ENCODE measurements around the gene MAPK8IP2. TPM values are rescaled to one million over a fixed set of nuclear protein-coding genes. Genes with fewer than 3 reads are reported as not detected.

The MAPK8IP2 gene
- total and polyA plus RNA-seq, 7 donors: 0.12 to 0.34 (median 0.16) TPM

DNA sequence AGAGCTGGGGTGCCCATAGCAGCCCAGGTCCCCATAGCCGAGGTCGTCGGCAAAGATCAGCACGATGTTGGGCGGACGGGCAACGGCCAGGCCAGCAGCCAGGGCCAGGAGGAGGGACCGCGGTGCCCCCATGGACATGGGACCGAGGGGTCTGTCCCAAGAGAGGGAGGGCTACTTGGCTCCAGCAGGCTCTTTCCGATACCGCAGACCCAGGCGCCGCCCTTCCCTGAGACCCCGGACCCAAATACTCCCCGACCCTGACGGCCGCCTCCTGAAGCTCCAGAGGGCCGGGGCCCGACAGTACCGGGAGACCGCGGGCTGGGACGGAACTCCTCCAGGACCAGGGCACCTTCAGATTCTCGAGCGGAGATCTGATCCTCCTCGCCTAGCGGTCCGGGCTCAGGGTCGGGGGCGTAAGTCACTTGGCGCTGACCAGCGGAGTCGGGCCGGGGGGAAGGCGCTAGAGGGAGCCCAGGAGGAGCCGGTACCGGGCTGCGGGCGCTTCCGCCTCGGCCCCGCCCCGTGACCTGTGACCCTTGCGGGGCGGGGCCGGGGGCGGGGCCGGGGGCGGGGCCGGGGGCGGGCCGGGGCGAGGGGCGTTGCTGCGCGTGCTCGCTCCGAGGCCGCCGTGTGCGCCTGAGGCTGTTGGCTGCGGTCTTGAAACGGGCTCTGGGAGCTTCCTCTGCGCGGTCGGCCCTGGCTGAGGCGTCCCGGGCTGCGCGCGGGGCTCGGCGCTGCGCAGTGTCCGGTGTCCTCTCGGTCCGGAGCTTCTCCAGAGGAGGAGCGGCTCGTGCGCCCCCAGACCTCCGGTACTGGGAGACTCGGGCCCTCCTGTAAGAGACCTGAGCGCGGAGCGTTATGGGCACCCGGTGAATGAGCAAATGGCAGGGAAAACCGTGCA is 27.3 kb downstream of the MAPK8IP2 start, which contains the start of gene ARSA:
Gene ARSA, minus strand, starts transcription at position 511 of the 901 bp plus-strand sequence. Its CDS starts 373 bp downstream, at position 138.
- 0 to 3% (median 2%) methylated on average over 49 to 87 of the region's 88 CpGs for WGBS, 3 donors
- Histone ChIP-seq H3K4me3 (peak within 1 kb of the TSS; percentile 91), H3K36me3 (ENCODE audit: insufficient read depth in 1 of 2, low read depth in 1 of 2) (peaks cover 0 to 17% of the 10 kb centered on the region in 2 donors), H3K4me1 (peaks cover 6% of the 10 kb centered on the region), H3K27me3 (ENCODE audit: insufficient read depth in 3 of 3, low read length in 2 of 3) (no peaks in the 10 kb centered on the region), H3K9me3 (no peaks in the 10 kb centered on the region), H3K27ac (peak within 1 kb of the TSS; percentile 80)
- TF ChIP-seq, protein P1, sequence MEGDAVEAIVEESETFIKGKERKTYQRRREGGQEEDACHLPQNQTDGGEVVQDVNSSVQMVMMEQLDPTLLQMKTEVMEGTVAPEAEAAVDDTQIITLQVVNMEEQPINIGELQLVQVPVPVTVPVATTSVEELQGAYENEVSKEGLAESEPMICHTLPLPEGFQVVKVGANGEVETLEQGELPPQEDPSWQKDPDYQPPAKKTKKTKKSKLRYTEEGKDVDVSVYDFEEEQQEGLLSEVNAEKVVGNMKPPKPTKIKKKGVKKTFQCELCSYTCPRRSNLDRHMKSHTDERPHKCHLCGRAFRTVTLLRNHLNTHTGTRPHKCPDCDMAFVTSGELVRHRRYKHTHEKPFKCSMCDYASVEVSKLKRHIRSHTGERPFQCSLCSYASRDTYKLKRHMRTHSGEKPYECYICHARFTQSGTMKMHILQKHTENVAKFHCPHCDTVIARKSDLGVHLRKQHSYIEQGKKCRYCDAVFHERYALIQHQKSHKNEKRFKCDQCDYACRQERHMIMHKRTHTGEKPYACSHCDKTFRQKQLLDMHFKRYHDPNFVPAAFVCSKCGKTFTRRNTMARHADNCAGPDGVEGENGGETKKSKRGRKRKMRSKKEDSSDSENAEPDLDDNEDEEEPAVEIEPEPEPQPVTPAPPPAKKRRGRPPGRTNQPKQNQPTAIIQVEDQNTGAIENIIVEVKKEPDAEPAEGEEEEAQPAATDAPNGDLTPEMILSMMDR (IDR thresholded peaks at IDR 0.05): peak; percentile 34
- ATAC-seq (peak; percentile 91 to 95 (median 94)), DNase-seq (peak; percentile 89 to 93)
- intact Hi-C loops (cut with DNase I): loop anchor here in 1 of 2 donors (5.0 kb wide), 1 partner anchor 74 kb away; no protein-coding TSS in a partner anchor

DNA sequence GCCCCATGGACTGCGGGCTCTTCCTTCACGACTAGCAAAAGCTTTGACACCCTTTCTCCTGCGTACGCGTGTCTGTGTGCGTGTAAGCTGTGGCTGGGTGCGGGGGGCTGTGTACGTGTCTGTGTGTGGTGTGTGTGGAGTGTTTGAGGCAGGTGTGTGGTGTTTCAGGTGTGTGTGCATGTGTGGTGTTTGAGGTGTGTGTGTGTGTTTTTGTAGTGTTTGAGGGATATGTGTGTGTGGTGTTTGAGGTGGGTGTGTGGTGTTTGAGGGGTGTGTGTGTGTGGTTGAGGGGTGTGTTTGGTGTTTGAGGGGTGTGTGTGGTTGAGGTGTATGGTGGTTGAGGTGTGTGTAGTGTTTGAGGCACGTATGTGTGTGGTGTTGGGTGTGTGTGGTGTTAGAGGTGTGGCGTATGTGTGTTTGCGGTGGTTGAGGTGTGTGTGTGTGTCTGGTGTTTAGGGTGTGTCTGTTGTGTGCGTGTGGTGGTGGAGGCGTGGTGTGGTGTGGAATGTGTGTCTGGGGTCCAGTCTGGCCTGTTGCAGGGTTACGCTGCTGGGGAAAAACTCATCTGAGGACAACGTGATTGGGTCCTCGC is 28.0 kb downstream of the MAPK8IP2 start:
- WGBS, 3 donors: 31% methylated on average over 16 of the region's 16 CpGs
- Histone ChIP-seq H3K4me3 (peak overlapping the region; percentile 91), H3K9me3 (no peaks in the 10 kb centered on the region), H3K27ac (peak overlapping the region; percentile 80), H3K36me3 (ENCODE audit: insufficient read depth in 1 of 2, low read depth in 1 of 2) (peaks cover 0 to 17% of the 10 kb centered on the region in 2 donors), H3K27me3 (ENCODE audit: insufficient read depth in 3 of 3, low read length in 2 of 3) (no peaks in the 10 kb centered on the region), H3K4me1 (peaks cover 6% of the 10 kb centered on the region)
- TF ChIP-seq, protein P1 (IDR thresholded peaks at IDR 0.05): no peak
- ATAC-seq (peak in 1 of 4 donors; percentile 2), DNase-seq (no peak)
- intact Hi-C loops (cut with DNase I): loop anchor here in 1 of 2 donors (5.0 kb wide), 1 partner anchor 74 kb away; no protein-coding TSS in a partner anchor

DNA sequence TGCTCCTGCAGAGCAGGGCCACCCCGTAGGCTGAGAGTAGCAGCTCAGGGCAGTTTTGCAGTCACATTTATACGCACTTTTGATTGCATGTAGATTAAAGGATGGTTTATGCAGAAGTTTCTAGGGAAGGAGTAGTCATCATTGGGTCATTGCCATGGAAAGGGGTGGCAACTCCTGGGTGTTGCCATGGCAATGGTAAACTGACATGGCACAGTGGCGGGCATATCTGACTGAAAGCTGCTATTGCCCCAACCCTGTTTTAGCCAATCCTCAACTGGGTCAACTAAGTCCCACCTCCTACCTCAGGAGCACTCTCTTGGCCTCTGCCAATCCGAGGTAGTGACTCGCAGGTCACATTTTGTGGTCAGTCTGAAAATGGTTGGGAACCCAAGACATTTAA is 29.8 kb downstream of the MAPK8IP2 start:
- WGBS, 3 donors: 82 to 90% (median 87%) methylated on average over 5 of the region's 5 CpGs

DNA sequence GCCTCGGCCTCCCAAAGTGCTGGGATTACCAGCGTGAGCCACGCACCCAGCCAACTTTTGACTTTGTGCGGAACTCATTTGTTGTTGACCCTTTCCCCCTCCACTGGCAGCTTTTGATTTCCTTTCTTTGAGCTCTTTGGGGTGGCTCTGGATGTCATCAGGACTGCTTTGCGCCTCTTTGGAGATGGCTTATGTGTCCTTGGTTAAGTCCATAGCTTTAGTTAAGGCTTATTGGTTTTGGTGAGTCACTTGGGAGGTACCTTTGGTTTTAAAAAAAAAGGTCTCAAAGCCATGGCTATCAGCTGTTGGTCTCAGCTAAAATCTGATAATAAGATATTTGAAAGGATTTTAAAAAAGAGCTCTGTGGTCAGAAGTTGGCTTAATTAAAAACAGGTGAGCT is 32.5 kb downstream of the MAPK8IP2 start:
- no peak overlapping the region for H3K4me3 ChIP-seq
- WGBS, 3 donors: 69 to 93% (median 88%) methylated on average over 5 of the region's 5 CpGs
- TF ChIP-seq, protein P1 (IDR thresholded peaks at IDR 0.05): no peak
- intact Hi-C loops (cut with DNase I): no loop called here
- no peak overlapping the region for H3K27ac ChIP-seq
- H3K27me3 ChIP-seq (ENCODE audit: insufficient read depth in 3 of 3, low read length in 2 of 3): no peaks in the 10 kb centered on the region
- no peaks in the 10 kb centered on the region for H3K36me3 ChIP-seq (ENCODE audit: insufficient read depth in 1 of 2, low read depth in 1 of 2)
- H3K4me1 ChIP-seq: no peaks in the 10 kb centered on the region
- DNase-seq: no peak
- ATAC-seq: no peak
- no peaks in the 10 kb centered on the region for H3K9me3 ChIP-seq

More for the DNA sequence above, 29.8 kb downstream of the MAPK8IP2 start:
- no peak for ATAC-seq
- Histone ChIP-seq H3K27me3 (ENCODE audit: insufficient read depth in 3 of 3, low read length in 2 of 3) (no peaks in the 10 kb centered on the region), H3K4me3 (no peak overlapping the region), H3K9me3 (no peaks in the 10 kb centered on the region), H3K4me1 (peaks cover 6% of the 10 kb centered on the region), H3K36me3 (ENCODE audit: insufficient read depth in 1 of 2, low read depth in 1 of 2) (peaks cover 0 to 11% of the 10 kb centered on the region in 2 donors), H3K27ac (no peak overlapping the region)
- intact Hi-C loops (cut with DNase I): no loop called here
- TF ChIP-seq, protein P1 (IDR thresholded peaks at IDR 0.05): no peak
- DNase-seq: no peak

Measured in psoas muscle (tissue), 8 donors.